Measurements from ENCODE around the gene DIP2B. TPM values are rescaled to one million over a fixed set of nuclear protein-coding genes. Genes with fewer than 3 reads are reported as not detected.

DIP2B gene
- total RNA-seq, 2 experiments from 2014 or later, result 17.0 to 24.1 TPM

DNA sequence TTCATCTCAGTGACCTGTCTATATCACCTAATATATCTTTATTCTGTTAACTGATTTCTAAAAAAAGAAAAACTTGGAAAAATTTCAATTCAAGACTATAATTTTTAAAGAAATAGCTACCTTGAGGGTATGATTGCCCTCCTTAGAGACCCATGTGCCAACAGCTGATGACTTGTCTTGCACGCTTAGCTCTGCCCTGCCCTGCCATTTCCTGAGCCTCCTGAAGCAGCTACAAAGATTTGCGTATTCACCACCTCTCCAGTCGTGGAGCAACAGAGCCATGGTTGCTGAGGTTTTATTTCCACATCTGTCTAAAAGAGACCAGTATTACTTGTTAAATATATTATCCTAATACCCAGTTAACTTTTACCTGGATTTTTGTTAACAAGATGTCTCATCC lies 167.4 kb downstream of the DIP2B start:
- Histone ChIP-seq H3K4me2 (ENCODE audit: low read length) (no peak overlapping the region), H4K20me1 (ENCODE audit: insufficient read depth, low read length) (no peaks in the 10 kb centered on the region), H3K4me3 (ENCODE audit: low read depth, low read length, poor library complexity, severe bottlenecking) (no peak overlapping the region), H3K27ac (ENCODE audit: low read depth, low read length, poor library complexity, severe bottlenecking) (no peak overlapping the region), H3K4me1 (ENCODE audit: insufficient read depth, low read length, poor library complexity, severe bottlenecking) (no peaks in the 10 kb centered on the region), H2AFZ (ENCODE audit: low read length) (no peak overlapping the region), H3K79me2 (ENCODE audit: insufficient read depth, low read depth, low read length) (no peaks in the 10 kb centered on the region), H3K9me3 (ENCODE audit: low read length) (no peaks in the 10 kb centered on the region), H3K36me3 (ENCODE audit: insufficient read depth, low read length) (peaks cover 23% of the 10 kb centered on the region), H3K9me2 (ENCODE audit: insufficient read depth, low read length) (no peaks in the 10 kb centered on the region)
- ChIA-PET CTCF (ENCODE audit: unreplicated experiment) (no interaction called here), POLR2A (interaction anchor here (0.5 kb wide), 1 partner anchor 174 kb away, joined by 3 read pairs; no protein-coding TSS in a partner anchor)
- BruUV-seq (replicated peaks), result no TSS peak
- intact Hi-C loops (cut with micrococcal nuclease; ENCODE audit: unreplicated experiment), result no loop called here
- no peak for DNase-seq (ENCODE audit: low spot score)
- TF ChIP-seq EZH2phosphoT487 (IDR thresholded peaks at IDR 0.05; ENCODE audit: borderline replicate concordance, low read depth, low read length), result no peak
- TF ChIP-seq, protein P1, sequence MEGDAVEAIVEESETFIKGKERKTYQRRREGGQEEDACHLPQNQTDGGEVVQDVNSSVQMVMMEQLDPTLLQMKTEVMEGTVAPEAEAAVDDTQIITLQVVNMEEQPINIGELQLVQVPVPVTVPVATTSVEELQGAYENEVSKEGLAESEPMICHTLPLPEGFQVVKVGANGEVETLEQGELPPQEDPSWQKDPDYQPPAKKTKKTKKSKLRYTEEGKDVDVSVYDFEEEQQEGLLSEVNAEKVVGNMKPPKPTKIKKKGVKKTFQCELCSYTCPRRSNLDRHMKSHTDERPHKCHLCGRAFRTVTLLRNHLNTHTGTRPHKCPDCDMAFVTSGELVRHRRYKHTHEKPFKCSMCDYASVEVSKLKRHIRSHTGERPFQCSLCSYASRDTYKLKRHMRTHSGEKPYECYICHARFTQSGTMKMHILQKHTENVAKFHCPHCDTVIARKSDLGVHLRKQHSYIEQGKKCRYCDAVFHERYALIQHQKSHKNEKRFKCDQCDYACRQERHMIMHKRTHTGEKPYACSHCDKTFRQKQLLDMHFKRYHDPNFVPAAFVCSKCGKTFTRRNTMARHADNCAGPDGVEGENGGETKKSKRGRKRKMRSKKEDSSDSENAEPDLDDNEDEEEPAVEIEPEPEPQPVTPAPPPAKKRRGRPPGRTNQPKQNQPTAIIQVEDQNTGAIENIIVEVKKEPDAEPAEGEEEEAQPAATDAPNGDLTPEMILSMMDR (conservative IDR thresholded peaks at IDR 0.05; ENCODE audit: low read length), result no peak

- ChIA-PET POLR2A (interaction anchor here (0.6 kb wide), 1 partner anchor 12 kb away, joined by 4 read pairs; no protein-coding TSS in a partner anchor), CTCF (ENCODE audit: unreplicated experiment) (no interaction called here)
- peaks cover 44% of the 10 kb centered on the region for H3K36me3 ChIP-seq (ENCODE audit: insufficient read depth, low read length)
- H3K4me3 ChIP-seq (ENCODE audit: low read depth, low read length, poor library complexity, severe bottlenecking), result no peak overlapping the region
- TF ChIP-seq, protein P1 (conservative IDR thresholded peaks at IDR 0.05; ENCODE audit: low read length), result no peak
- TF ChIP-seq EZH2phosphoT487 (IDR thresholded peaks at IDR 0.05; ENCODE audit: borderline replicate concordance, low read depth, low read length), result no peak
- H2AFZ ChIP-seq (ENCODE audit: low read length), result no peak overlapping the region
- H3K79me2 ChIP-seq (ENCODE audit: insufficient read depth, low read depth, low read length), result no peaks in the 10 kb centered on the region
- intact Hi-C loops (cut with micrococcal nuclease; ENCODE audit: unreplicated experiment), result no loop called here
- no peak for DNase-seq (ENCODE audit: low spot score)
- H3K9me3 ChIP-seq (ENCODE audit: low read length), result no peaks in the 10 kb centered on the region
- no peaks in the 10 kb centered on the region for H3K4me1 ChIP-seq (ENCODE audit: insufficient read depth, low read length, poor library complexity, severe bottlenecking)
- no peak overlapping the region for H3K4me2 ChIP-seq (ENCODE audit: low read length)
- no TSS peak for BruUV-seq (replicated peaks)
- H4K20me1 ChIP-seq (ENCODE audit: insufficient read depth, low read length), result no peaks in the 10 kb centered on the region
- no peak overlapping the region for H3K27ac ChIP-seq (ENCODE audit: low read depth, low read length, poor library complexity, severe bottlenecking)
- no peaks in the 10 kb centered on the region for H3K9me2 ChIP-seq (ENCODE audit: insufficient read depth, low read length)
Observed at GRCh38 chr12:50676756-50677155, 172.0 kb downstream of the DIP2B start.

DNA sequence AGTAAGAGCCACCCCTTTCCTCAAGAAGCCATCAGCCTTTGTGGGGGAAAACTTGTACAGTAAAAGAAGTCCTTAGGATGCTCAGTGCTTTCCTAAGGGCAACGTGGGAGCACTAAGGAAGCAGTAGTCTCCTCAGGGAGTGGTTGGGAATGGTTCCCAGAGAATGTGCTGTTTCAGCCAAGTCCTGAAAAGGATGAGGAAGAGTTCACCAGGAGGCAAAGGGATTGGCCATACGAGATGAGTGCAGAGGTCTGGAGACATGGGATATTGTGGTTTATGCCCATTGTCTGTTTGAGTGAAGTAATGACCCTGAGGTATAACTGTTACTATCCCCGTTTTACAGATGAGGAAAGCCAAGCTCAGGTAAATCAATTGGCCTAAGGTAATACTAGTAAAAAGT lies 173.1 kb downstream of the DIP2B start:
- no peaks in the 10 kb centered on the region for H3K9me2 ChIP-seq (ENCODE audit: insufficient read depth, low read length)
- H3K79me2 ChIP-seq (ENCODE audit: insufficient read depth, low read depth, low read length), result no peaks in the 10 kb centered on the region
- H3K4me3 ChIP-seq (ENCODE audit: low read depth, low read length, poor library complexity, severe bottlenecking), result no peak overlapping the region
- TF ChIP-seq, protein P1 (conservative IDR thresholded peaks at IDR 0.05; ENCODE audit: low read length), result no peak
- TF ChIP-seq EZH2phosphoT487 (IDR thresholded peaks at IDR 0.05; ENCODE audit: borderline replicate concordance, low read depth, low read length), result no peak
- ChIA-PET CTCF (ENCODE audit: unreplicated experiment) (no interaction called here), POLR2A (no interaction called here)
- BruUV-seq (replicated peaks), result no TSS peak
- no peaks in the 10 kb centered on the region for H4K20me1 ChIP-seq (ENCODE audit: insufficient read depth, low read length)
- H3K27ac ChIP-seq (ENCODE audit: low read depth, low read length, poor library complexity, severe bottlenecking), result no peak overlapping the region
- intact Hi-C loops (cut with micrococcal nuclease; ENCODE audit: unreplicated experiment), result no loop called here
- H2AFZ ChIP-seq (ENCODE audit: low read length), result no peak overlapping the region
- H3K4me2 ChIP-seq (ENCODE audit: low read length), result no peak overlapping the region
- no peak for DNase-seq (ENCODE audit: low spot score)
- no peaks in the 10 kb centered on the region for H3K9me3 ChIP-seq (ENCODE audit: low read length)
- peaks cover 51% of the 10 kb centered on the region for H3K36me3 ChIP-seq (ENCODE audit: insufficient read depth, low read length)
- no peaks in the 10 kb centered on the region for H3K4me1 ChIP-seq (ENCODE audit: insufficient read depth, low read length, poor library complexity, severe bottlenecking)
